Left ventricle myocardium inferior (tissue), 1 donor: ENCODE data around the gene LRRC63. TPM values are rescaled to one million over a fixed set of nuclear protein-coding genes. Genes with fewer than 3 reads are reported as not detected.

Experiments
- DNase-seq: peaks from one replicate; pipeline ENCODE4 v3.0.0-alpha.2; 2020
- H3K27ac ChIP-seq: fragments of 200-600 bp; replicated peaks from 2 replicates; pipeline ENCODE4 v1.8.0; 2021
- H3K27me3 ChIP-seq: fragments of 200-600 bp; 2 replicates; pipeline ENCODE4 v1.8.0; 2021; ENCODE audit warnings: low read depth
- H3K36me3 ChIP-seq: fragments of 200-600 bp; 2 replicates; pipeline ENCODE4 v1.8.0; 2021
- H3K4me1 ChIP-seq: fragments of 200-600 bp; 2 replicates; pipeline ENCODE4 v1.8.0; 2021
- H3K4me3 ChIP-seq: fragments of 200-600 bp; 2 replicates; pipeline ENCODE4 v1.8.0; 2021; ENCODE audit warnings: mild to moderate bottlenecking, moderate library complexity
- H3K9me3 ChIP-seq: fragments of 200-600 bp; replicated peaks from 2 replicates; pipeline ENCODE4 v1.8.0; 2021
- CTCF ChIP-seq: fragments of 200-600 bp; IDR thresholded peaks from 2 replicates; pipeline ENCODE4 v1.8.0; 2021; ENCODE audit warnings: antibody characterized with exemption, mild to moderate bottlenecking, borderline replicate concordance
- intact Hi-C: fragments of 100-400 bp; cut with micrococcal nuclease; formaldehyde crosslinking; loops from one replicate; pipeline ENCODE4 v1.11.0; 2022
- total RNA-seq: library from RNA; stranded (reverse); fragmentation: NEBNext Ultra II Directional; extraction: Animal tissue kit (Norgen Biotek cat#: 25700); gene quantifications from one replicate; pipeline ENCODE4 v1.2.1, GENCODE V29; 2021
- donor health status: DM: no; HTN: yes; CAD: no; lungs with severe emphysema.

Gene LRRC63
- total RNA-seq, 1 donor from 2014 or later: not detected

- peak within 1 kb of the TSS; percentile 43 for H3K4me3 ChIP-seq
- no peak for DNase-seq
- intact Hi-C loops: no loop called here
- H3K9me3 ChIP-seq: no peaks in the 10 kb centered on the region
- H3K4me1 ChIP-seq: no peaks in the 10 kb centered on the region
- H3K36me3 ChIP-seq: no peaks in the 10 kb centered on the region
- TF ChIP-seq CTCF: no peak
- H3K27me3 ChIP-seq: peaks cover 27% of the 10 kb centered on the region
- H3K27ac ChIP-seq: peak within 1 kb of the TSS; percentile 27
Observed at GRCh38 chr13:46181840-46182490, 29.8 kb upstream of the LRRC63 start, which contains the start of gene LCP1. Gene LCP1 (minus strand): TSS chr13:46182177. CDS start chr13:46159662, 22,515 bp downstream.

- no peaks in the 10 kb centered on the region for H3K9me3 ChIP-seq
Observed at GRCh38 chr13:46182491-46182877, 29.2 kb upstream of the LRRC63 start.

DNA sequence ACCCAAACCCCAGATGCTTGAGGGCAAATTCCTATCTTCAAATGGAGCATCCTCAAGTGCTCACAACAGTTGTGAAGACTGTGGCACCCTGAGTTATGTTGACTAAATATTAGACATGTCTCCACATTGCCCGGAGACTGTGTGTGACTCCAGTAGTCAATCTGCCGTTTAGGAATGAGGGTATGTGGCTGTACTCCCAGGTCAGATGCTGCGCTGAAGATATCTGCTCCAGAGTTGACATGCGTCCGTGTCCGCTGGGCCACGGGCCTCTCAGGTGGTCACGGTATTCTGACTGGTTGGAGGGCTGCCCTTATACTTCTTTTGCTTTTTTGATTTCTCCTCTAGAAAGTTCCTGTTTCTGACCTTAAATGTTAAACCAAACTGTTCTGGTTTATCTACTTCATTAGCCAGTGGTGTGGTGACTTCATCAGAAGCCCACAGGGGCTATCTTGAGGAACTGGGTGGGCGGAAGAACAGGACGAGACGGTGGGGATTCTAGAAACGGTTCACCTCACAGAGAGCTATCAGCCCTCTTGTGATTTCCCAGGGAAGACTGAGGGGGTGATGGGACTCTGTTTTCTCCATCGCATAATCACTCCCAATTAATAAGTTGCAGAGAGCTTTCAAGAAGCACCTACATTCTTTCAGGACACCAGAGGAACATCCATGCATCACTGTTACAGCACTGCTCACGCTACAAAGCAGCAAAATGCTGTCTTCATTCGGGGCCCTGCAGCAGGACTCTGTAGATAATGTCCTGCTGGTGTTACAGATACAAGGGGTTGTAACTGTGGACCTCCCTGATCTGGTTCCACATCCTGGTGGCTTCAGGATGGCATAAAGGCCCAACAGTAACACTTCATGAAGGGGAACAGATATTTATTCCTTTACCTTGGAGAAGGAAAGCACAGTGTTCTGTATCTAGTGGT lies 28.4 kb upstream of the LRRC63 start:
- H3K9me3 ChIP-seq: no peaks in the 10 kb centered on the region
- TF ChIP-seq CTCF: no peak
- no peaks in the 10 kb centered on the region for H3K36me3 ChIP-seq
- peaks cover 27% of the 10 kb centered on the region for H3K27me3 ChIP-seq
- H3K4me3 ChIP-seq: no peak overlapping the region
- H3K27ac ChIP-seq: no peak overlapping the region
- intact Hi-C loops: no loop called here
- no peak for DNase-seq
- no peaks in the 10 kb centered on the region for H3K4me1 ChIP-seq

More at GRCh38 chr13:46182491-46182877, 29.2 kb upstream of the LRRC63 start:
- Histone ChIP-seq H3K4me3 (no peak overlapping the region), H3K27ac (no peak overlapping the region), H3K27me3 (peaks cover 27% of the 10 kb centered on the region), H3K4me1 (no peaks in the 10 kb centered on the region), H3K36me3 (no peaks in the 10 kb centered on the region)
- no peak for DNase-seq
- intact Hi-C loops: no loop called here
- no peak for TF ChIP-seq CTCF

DNA sequence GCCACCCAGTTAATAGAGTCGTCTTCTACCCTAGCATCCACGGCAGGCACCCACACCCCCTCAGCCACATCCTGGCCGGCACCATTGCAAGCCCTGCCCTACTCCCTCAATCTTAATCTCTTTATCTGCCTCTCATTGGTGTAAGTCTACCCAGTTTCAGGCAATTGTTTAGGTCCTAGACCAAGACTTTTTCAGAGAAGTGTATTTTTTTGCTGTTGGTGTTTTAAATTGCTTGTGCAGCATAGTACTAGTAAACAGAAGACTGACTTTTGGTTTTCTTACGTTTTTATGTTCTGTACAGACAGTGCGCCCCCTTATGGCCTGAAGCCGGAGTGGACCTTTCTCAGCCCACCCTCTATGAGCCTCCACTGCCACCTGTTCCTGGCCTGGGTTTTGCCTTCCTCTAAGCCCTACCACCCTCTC lies 27.4 kb upstream of the LRRC63 start:
- intact Hi-C loops: no loop called here
- Histone ChIP-seq H3K27ac (no peak overlapping the region), H3K9me3 (no peaks in the 10 kb centered on the region), H3K36me3 (no peaks in the 10 kb centered on the region), H3K27me3 (peaks cover 27% of the 10 kb centered on the region), H3K4me3 (no peak overlapping the region), H3K4me1 (no peaks in the 10 kb centered on the region)
- TF ChIP-seq CTCF: no peak
- DNase-seq: peak; percentile 22

- H3K27me3 ChIP-seq: peaks cover 23% of the 10 kb centered on the region
- no peak overlapping the region for H3K4me3 ChIP-seq
- DNase-seq: no peak
- TF ChIP-seq CTCF: no peak
- H3K4me1 ChIP-seq: no peaks in the 10 kb centered on the region
- H3K36me3 ChIP-seq: no peaks in the 10 kb centered on the region
- H3K27ac ChIP-seq: no peak overlapping the region
- H3K9me3 ChIP-seq: no peaks in the 10 kb centered on the region
- intact Hi-C loops: no loop called here
Observed at GRCh38 chr13:46185634-46186033, 26.1 kb upstream of the LRRC63 start.
